Esophagus squamous epithelium (tissue), 4 donors: ENCODE results near the gene ANKLE1.

Source experiments
- CTCF ChIP-seq, 6 experiments: fragments of 450-650 bp in 4 of 6; fragments of 200-600 bp in 2 of 6; sonication (generic) in 2 of 6; IDR thresholded peaks; one replicate each; pipeline ENCODE4 v1.5.1; 2016 to 2019; ENCODE audit warnings: antibody characterized with exemption in 6 of 6, mild to moderate bottlenecking in 4 of 6, moderate library complexity in 4 of 6
- POLR2A ChIP-seq, 4 donors: fragments of 450-650 bp; IDR thresholded peaks; one replicate each; pipeline ENCODE4 v1.6.1; 2017; ENCODE audit warnings: antibody characterized with exemption in 4 of 4, mild to moderate bottlenecking in 4 of 4, moderate library complexity in 3 of 4

- no peak for TF ChIP-seq CTCF (IDR thresholded peaks at IDR 0.05)
- TF ChIP-seq POLR2A (IDR thresholded peaks at IDR 0.05) = no peak
Measured at GRCh38 chr19:17323964-17324332, 42.2 kb downstream of the ANKLE1 start.
